Measurements from ENCODE around the gene HPCAL1.

DNA sequence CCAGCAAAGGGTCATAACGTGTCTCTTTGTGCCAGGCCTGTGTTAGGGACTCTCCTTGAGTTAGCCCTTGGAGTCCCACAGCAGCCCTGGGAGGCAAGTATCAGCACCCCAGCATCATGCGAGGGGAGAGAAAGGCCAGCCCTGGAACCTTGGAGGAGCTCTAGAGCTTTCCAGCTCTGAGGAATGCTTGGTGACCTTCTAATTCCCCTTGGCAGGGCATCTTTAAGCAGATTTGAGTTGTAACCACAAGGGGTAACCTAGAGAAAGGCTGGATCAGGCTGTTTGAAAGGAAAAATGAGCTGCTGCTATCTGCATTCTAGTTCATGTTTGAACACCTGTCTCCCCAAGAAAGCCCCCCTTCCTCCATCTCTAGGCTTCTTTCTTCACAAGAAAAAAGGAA lies 169.3 kb downstream of the HPCAL1 start:
- TF ChIP-seq CTCF (IDR thresholded peaks at IDR 0.05) (no peak), POLR2A (IDR thresholded peaks at IDR 0.05) (no peak)
